ENCODE measurements around the gene RMND5B. TPM values are rescaled to one million over a fixed set of nuclear protein-coding genes. Genes with fewer than 3 reads are reported as not detected.

Gene RMND5B
- total RNA-seq, 2 experiments from 2014 or later = 3.8 to 6.0 TPM

- ATAC-seq (peak; percentile 99), DNase-seq (peak; percentile 99)
- Mint-ChIP-seq H3K36me3 (ENCODE audit: low read depth) (peaks cover 22% of the 10 kb centered on the region), H3K4me1 (ENCODE audit: low read depth) (peaks cover 43% of the 10 kb centered on the region), H3K27ac (peak within 1 kb of the TSS; percentile 93), H3K27me3 (ENCODE audit: low read depth) (no peaks in the 10 kb centered on the region), H3K9me3 (ENCODE audit: insufficient read depth) (no peaks in the 10 kb centered on the region), H3K4me3 (peak within 1 kb of the TSS; percentile 98)
- POLR2A ChIA-PET = interaction anchor here (0.6 to 1.5 kb wide), 3 partner anchors 9 to 51 kb away, joined by 4 to 6 read pairs (median 5); partner anchors contain the start of gene HNRNPAB
- CTCF ChIA-PET = interaction anchor here (0.8 to 7.4 kb wide), 9 partner anchors 9 to 78 kb away, joined by 4 to 83 read pairs (median 5); no protein-coding TSS in a partner anchor
Observed at GRCh38 chr5:178153530-178154340, 22.9 kb downstream of the RMND5B start, which contains the start of gene NHP2. Gene NHP2, minus strand, starts transcription at chr5:178153885. Its CDS starts 68 bp downstream, at chr5:178153817.

GRCh38 chr5:178155065-178155464 lies 24.3 kb downstream of the RMND5B start:
- ChIA-PET POLR2A (no interaction called here), CTCF (interaction anchor here (1.1 to 7.4 kb wide), 4 partner anchors 9 to 79 kb away, joined by 5 to 83 read pairs (median 8); no protein-coding TSS in a partner anchor)
- no peak for ATAC-seq
- no peaks in the 10 kb centered on the region for H3K27me3 Mint-ChIP-seq (ENCODE audit: low read depth)
- peaks cover 29% of the 10 kb centered on the region for H3K4me1 Mint-ChIP-seq (ENCODE audit: low read depth)
- H3K27ac Mint-ChIP-seq = no peak overlapping the region
- peaks cover 17% of the 10 kb centered on the region for H3K36me3 Mint-ChIP-seq (ENCODE audit: low read depth)
- no peaks in the 10 kb centered on the region for H3K9me3 Mint-ChIP-seq (ENCODE audit: insufficient read depth)
- no peak overlapping the region for H3K4me3 Mint-ChIP-seq
- no peak for DNase-seq

- Mint-ChIP-seq H3K27me3 (ENCODE audit: low read depth) (peaks cover 8% of the 10 kb centered on the region), H3K9me3 (ENCODE audit: insufficient read depth) (no peaks in the 10 kb centered on the region), H3K36me3 (ENCODE audit: low read depth) (no peaks in the 10 kb centered on the region), H3K27ac (no peak overlapping the region), H3K4me1 (ENCODE audit: low read depth) (peaks cover 10% of the 10 kb centered on the region), H3K4me3 (no peak overlapping the region)
- DNase-seq (no peak), ATAC-seq (no peak)
- POLR2A ChIA-PET = no interaction called here
- CTCF ChIA-PET = no interaction called here
Observed at GRCh38 chr5:178160176-178160575, 29.4 kb downstream of the RMND5B start.

- no peak for DNase-seq
- ChIA-PET POLR2A (interaction anchor here (0.6 to 1.0 kb wide), 3 partner anchors 9 to 87 kb away, joined by 3 to 4 read pairs (median 4); partner anchors contain the start of gene NHP2), CTCF (interaction anchor here (0.9 to 3.2 kb wide), 4 partner anchors 9 to 86 kb away, joined by 3 to 45 read pairs (median 8); partner anchors contain the start of gene NHP2)
- Mint-ChIP-seq H3K36me3 (ENCODE audit: low read depth) (no peaks in the 10 kb centered on the region), H3K27me3 (ENCODE audit: low read depth) (peaks cover 9% of the 10 kb centered on the region), H3K27ac (no peak overlapping the region), H3K4me1 (ENCODE audit: low read depth) (peaks cover 10% of the 10 kb centered on the region), H3K4me3 (no peak overlapping the region), H3K9me3 (ENCODE audit: insufficient read depth) (no peaks in the 10 kb centered on the region)
- no peak for ATAC-seq
Observed at GRCh38 chr5:178162481-178162880, 31.7 kb downstream of the RMND5B start.

- H3K36me3 Mint-ChIP-seq (ENCODE audit: low read depth) = no peaks in the 10 kb centered on the region
- H3K27me3 Mint-ChIP-seq (ENCODE audit: low read depth) = peaks cover 12% of the 10 kb centered on the region
- H3K27ac Mint-ChIP-seq = no peak overlapping the region
- H3K9me3 Mint-ChIP-seq (ENCODE audit: insufficient read depth) = no peaks in the 10 kb centered on the region
- ATAC-seq = peak; percentile 99
- DNase-seq = peak; percentile 93
- H3K4me3 Mint-ChIP-seq = peak overlapping the region; percentile 6
- POLR2A ChIA-PET = no interaction called here
- H3K4me1 Mint-ChIP-seq (ENCODE audit: low read depth) = peaks cover 10% of the 10 kb centered on the region
- CTCF ChIA-PET = interaction anchor here (0.6 to 3.2 kb wide), 5 partner anchors 10 to 103 kb away, joined by 3 to 45 read pairs (median 4); no protein-coding TSS in a partner anchor
Observed at GRCh38 chr5:178163772-178164735, 33.2 kb downstream of the RMND5B start.

GRCh38 chr5:178165581-178165980 lies 34.8 kb downstream of the RMND5B start:
- Mint-ChIP-seq H3K4me3 (no peak overlapping the region), H3K36me3 (ENCODE audit: low read depth) (no peaks in the 10 kb centered on the region), H3K9me3 (ENCODE audit: insufficient read depth) (no peaks in the 10 kb centered on the region), H3K4me1 (ENCODE audit: low read depth) (peaks cover 10% of the 10 kb centered on the region), H3K27me3 (ENCODE audit: low read depth) (peaks cover 17% of the 10 kb centered on the region), H3K27ac (no peak overlapping the region)
- ATAC-seq = no peak
- no peak for DNase-seq
- POLR2A ChIA-PET = no interaction called here
- CTCF ChIA-PET = interaction anchor here (1.4 to 1.5 kb wide), 2 partner anchors 45 to 90 kb away, joined by 4 to 11 read pairs; no protein-coding TSS in a partner anchor

- no peak overlapping the region for H3K27ac Mint-ChIP-seq
- DNase-seq (no peak), ATAC-seq (no peak)
- no peaks in the 10 kb centered on the region for H3K4me1 Mint-ChIP-seq (ENCODE audit: low read depth)
- H3K4me3 Mint-ChIP-seq = no peak overlapping the region
- peaks cover 8% of the 10 kb centered on the region for H3K27me3 Mint-ChIP-seq (ENCODE audit: low read depth)
- H3K9me3 Mint-ChIP-seq (ENCODE audit: insufficient read depth) = no peaks in the 10 kb centered on the region
- POLR2A ChIA-PET = no interaction called here
- CTCF ChIA-PET = interaction anchor here (1.3 kb wide), 1 partner anchor 95 kb away, joined by 6 read pairs; no protein-coding TSS in a partner anchor
- no peaks in the 10 kb centered on the region for H3K36me3 Mint-ChIP-seq (ENCODE audit: low read depth)
Observed at GRCh38 chr5:178170455-178170854, 39.6 kb downstream of the RMND5B start.

- CTCF ChIA-PET = interaction anchor here (1.1 to 1.2 kb wide), 2 partner anchors 26 to 99 kb away, joined by 3 read pairs; no protein-coding TSS in a partner anchor
- ATAC-seq = no peak
- Mint-ChIP-seq H3K27ac (no peak overlapping the region), H3K4me1 (ENCODE audit: low read depth) (no peaks in the 10 kb centered on the region), H3K36me3 (ENCODE audit: low read depth) (no peaks in the 10 kb centered on the region), H3K9me3 (ENCODE audit: insufficient read depth) (no peaks in the 10 kb centered on the region), H3K27me3 (ENCODE audit: low read depth) (peaks cover 2% of the 10 kb centered on the region), H3K4me3 (no peak overlapping the region)
- DNase-seq = no peak
- POLR2A ChIA-PET = no interaction called here
Observed at GRCh38 chr5:178174456-178174855, 43.6 kb downstream of the RMND5B start.

GRCh38 chr5:178176791-178177190 lies 46.0 kb downstream of the RMND5B start:
- Mint-ChIP-seq H3K27ac (no peak overlapping the region), H3K4me3 (no peak overlapping the region), H3K4me1 (ENCODE audit: low read depth) (no peaks in the 10 kb centered on the region), H3K9me3 (ENCODE audit: insufficient read depth) (no peaks in the 10 kb centered on the region), H3K36me3 (ENCODE audit: low read depth) (no peaks in the 10 kb centered on the region), H3K27me3 (ENCODE audit: low read depth) (no peaks in the 10 kb centered on the region)
- ATAC-seq = no peak
- no peak for DNase-seq
- ChIA-PET CTCF (no interaction called here), POLR2A (no interaction called here)

- ChIA-PET CTCF (no interaction called here), POLR2A (no interaction called here)
- H3K27me3 Mint-ChIP-seq (ENCODE audit: low read depth) = no peaks in the 10 kb centered on the region
- no peaks in the 10 kb centered on the region for H3K36me3 Mint-ChIP-seq (ENCODE audit: low read depth)
- no peak overlapping the region for H3K27ac Mint-ChIP-seq
- ATAC-seq = no peak
- no peaks in the 10 kb centered on the region for H3K9me3 Mint-ChIP-seq (ENCODE audit: insufficient read depth)
- H3K4me1 Mint-ChIP-seq (ENCODE audit: low read depth) = peaks cover 8% of the 10 kb centered on the region
- no peak for DNase-seq
- no peak overlapping the region for H3K4me3 Mint-ChIP-seq
Observed at GRCh38 chr5:178177569-178177968, 46.8 kb downstream of the RMND5B start.

- no peak for DNase-seq
Observed at GRCh38 chr5:178180141-178180863, 49.5 kb downstream of the RMND5B start.

More at GRCh38 chr5:178180141-178180863, 49.5 kb downstream of the RMND5B start:
- CTCF ChIA-PET = interaction anchor here (3.4 kb wide), 1 partner anchor 105 kb away, joined by 12 read pairs; no protein-coding TSS in a partner anchor
- Mint-ChIP-seq H3K27ac (no peak overlapping the region), H3K4me1 (ENCODE audit: low read depth) (peaks cover 9% of the 10 kb centered on the region), H3K27me3 (ENCODE audit: low read depth) (no peaks in the 10 kb centered on the region), H3K4me3 (no peak overlapping the region), H3K9me3 (ENCODE audit: insufficient read depth) (no peaks in the 10 kb centered on the region), H3K36me3 (ENCODE audit: low read depth) (no peaks in the 10 kb centered on the region)
- no peak for ATAC-seq
- POLR2A ChIA-PET = interaction anchor here (0.7 to 1.1 kb wide), 2 partner anchors 24 to 917 kb away, joined by 3 to 4 read pairs; partner anchors contain the start of gene HNRNPAB

Measured in activated CD8-positive, alpha-beta T cell treated with anti-CD3 and anti-CD28 coated beads, Interleukin-2, amount 10 ng/mL, durations not matched to agents 7 days and 5 days (primary cell).